WTC11 (cell line): ENCODE results near the gene KAT8.

ENCODE experiments used
- AFF4 ChIP-seq: sonication (generic); formaldehyde crosslinking; IDR thresholded peaks from 2 replicates; pipeline ENCODE4 v1.8.1; 2023; ENCODE audit warnings: mild to moderate bottlenecking, missing genetic modification reagents, borderline replicate concordance
- CTCF ChIP-seq: fragments of 200-600 bp; IDR thresholded peaks from 2 replicates; pipeline ENCODE4 v1.8.0; 2022; ENCODE audit warnings: antibody characterized with exemption
- E2F4 ChIP-seq: sonication (generic); formaldehyde crosslinking; IDR thresholded peaks from 2 replicates; pipeline ENCODE4 v1.8.1; 2022; ENCODE audit warnings: low read depth, mild to moderate bottlenecking, moderate library complexity, missing genetic modification reagents, borderline replicate concordance
- FOXJ3 ChIP-seq: sonication (generic); formaldehyde crosslinking; IDR thresholded peaks from 2 replicates; pipeline ENCODE4 v1.9.0; 2021; ENCODE audit warnings: missing genetic modification reagents, mild to moderate bottlenecking, borderline replicate concordance
- FOXP4 ChIP-seq: sonication (generic); formaldehyde crosslinking; IDR thresholded peaks from 2 replicates; pipeline ENCODE4 v1.8.0; 2022; ENCODE audit warnings: mild to moderate bottlenecking, missing genetic modification reagents
- IRF2 ChIP-seq: sonication (generic); formaldehyde crosslinking; IDR thresholded peaks from 2 replicates; pipeline ENCODE4 v1.8.0; 2022; ENCODE audit warnings: low read depth, missing genetic modification reagents, borderline replicate concordance
- NFYB ChIP-seq: sonication (generic); formaldehyde crosslinking; conservative IDR thresholded peaks from 2 replicates; pipeline ENCODE4 v1.8.0; 2022; ENCODE audit warnings: low read depth, missing genetic modification reagents
- NR2C2 ChIP-seq: sonication (generic); formaldehyde crosslinking; IDR thresholded peaks from 2 replicates; pipeline ENCODE4 v1.8.0; 2022; ENCODE audit warnings: mild to moderate bottlenecking, missing genetic modification reagents
- SP1 ChIP-seq: sonication (generic); formaldehyde crosslinking; conservative IDR thresholded peaks from 2 replicates; pipeline ENCODE4 v1.8.1; 2022; ENCODE audit warnings: missing genetic modification reagents
- TCF7 ChIP-seq: sonication (generic); formaldehyde crosslinking; IDR thresholded peaks from 2 replicates; pipeline ENCODE4 v1.8.0; 2022; ENCODE audit warnings: mild to moderate bottlenecking, low read depth, missing genetic modification reagents, moderate library complexity
- ZNF532 ChIP-seq: fragments of 250-450 bp; sonication (Bioruptor Pico); IDR thresholded peaks from 2 replicates; pipeline ENCODE4 v1.9.0; 2021; ENCODE audit warnings: mild to moderate bottlenecking, borderline replicate concordance

GRCh38 chr16:31112711-31113110 is 4.8 kb upstream of the KAT8 start:
- TF ChIP-seq CTCF (no peak), FOXJ3 (CRISPR knock-in tag) (no peak), AFF4 (CRISPR knock-in tag) (no peak), E2F4 (no peak), SP1 (CRISPR knock-in tag) (no peak), FOXP4 (CRISPR knock-in tag) (no peak), NR2C2 (CRISPR knock-in tag) (no peak), ZNF532 (CRISPR knock-in tag) (no peak), NFYB (CRISPR knock-in tag) (no peak), TCF7 (CRISPR knock-in tag) (no peak), IRF2 (CRISPR knock-in tag) (no peak)
